ENCODE results near the gene GADD45G. TPM values are rescaled to one million over a fixed set of nuclear protein-coding genes. Genes with fewer than 3 reads are reported as not detected.

GADD45G gene
- polyA plus RNA-seq, 2 of the 4 experiments (the other 2 are of a cell fraction), result 0.15 to 0.16 TPM

- ChIA-PET POLR2A (no interaction called here), CTCF (interaction anchor here (1.0 to 11.2 kb wide), 33 partner anchors 10 to 1159 kb away, joined by 3 to 183 read pairs (median 6); no protein-coding TSS in a partner anchor)
- no peaks in the 10 kb centered on the region for H3K4me1 ChIP-seq
- no peak for DNase-seq (ENCODE audit: low read depth in 1 of 2, low spot score in 1 of 2)
- ATAC-seq, result no peak
- TF ChIP-seq CEBPB (IDR thresholded peaks at IDR 0.05) (no peak), RFX5 (IDR thresholded peaks at IDR 0.05) (no peak), CBX8 (IDR thresholded peaks at IDR 0.05) (no peak), MYC (IDR thresholded peaks at IDR 0.05; ENCODE audit: borderline replicate concordance, low read length) (no peak), MAZ (IDR thresholded peaks at IDR 0.05; ENCODE audit: borderline replicate concordance, low read depth, low read length) (no peak), NPAS2 (CRISPR knock-in tag; IDR thresholded peaks at IDR 0.05; ENCODE audit: borderline replicate concordance) (no peak), EHF (CRISPR knock-in tag; IDR thresholded peaks at IDR 0.05) (no peak), CTCF (IDR thresholded peaks at IDR 0.05) (no peak), KDM5A (IDR thresholded peaks at IDR 0.05) (no peak), CHD2 (IDR thresholded peaks at IDR 0.05; ENCODE audit: low read length, partially characterized antibody) (no peak), FOSB (CRISPR knock-in tag; IDR thresholded peaks at IDR 0.05) (no peak), REST (IDR thresholded peaks at IDR 0.05) (no peak), HMGXB4 (CRISPR knock-in tag; IDR thresholded peaks at IDR 0.05; ENCODE audit: borderline replicate concordance) (no peak), HOXB5 (CRISPR knock-in tag; IDR thresholded peaks at IDR 0.05) (no peak), SMC3 (IDR thresholded peaks at IDR 0.05) (no peak), SREBF2 (IDR thresholded peaks at IDR 0.05) (no peak), ZSCAN20 (CRISPR knock-in tag; IDR thresholded peaks at IDR 0.05) (no peak)
- H3K27ac ChIP-seq, result no peak overlapping the region
- 43% methylated on average over 13 of the region's 13 CpGs for WGBS (ENCODE audit: missing lambda C conversion rate)
- no peak overlapping the region for H3K4me3 ChIP-seq
- H3K9me3 ChIP-seq, result no peaks in the 10 kb centered on the region
- no peak for FAIRE-seq
- no peak overlapping the region for H3K4me2 ChIP-seq
Observed at GRCh38 chr9:89596937-89597555, 7.8 kb upstream of the GADD45G start.

GRCh38 chr9:89597711-89598362 lies 7.0 kb upstream of the GADD45G start:
- TF ChIP-seq CTCF (IDR thresholded peaks at IDR 0.05) (peak; percentile 91), CBX2 (IDR thresholded peaks at IDR 0.05; ENCODE audit: borderline replicate concordance, low read depth) (no peak), ESRRA (IDR thresholded peaks at IDR 0.05; ENCODE audit: borderline replicate concordance, low read length) (no peak), PHF8 (IDR thresholded peaks at IDR 0.05; ENCODE audit: borderline replicate concordance, low read depth) (no peak), SMC3 (IDR thresholded peaks at IDR 0.05) (peak; percentile 78), ZSCAN20 (CRISPR knock-in tag; IDR thresholded peaks at IDR 0.05) (no peak), MAFK (IDR thresholded peaks at IDR 0.05; ENCODE audit: partially characterized antibody) (no peak), RAD21 (conservative IDR thresholded peaks at IDR 0.05 in 1 of 2, IDR thresholded peaks at IDR 0.05 in 1 of 2) (peak; percentile 91 to 93), HEYL (CRISPR knock-in tag; IDR thresholded peaks at IDR 0.05) (no peak)
- ATAC-seq (peak; percentile 49 to 69; a peak in 4 of 6 replicates), DNase-seq (ENCODE audit: low read depth in 1 of 2, low spot score in 1 of 2) (peak; percentile 24 to 66), FAIRE-seq (peak; percentile 86)
- Histone ChIP-seq H3K27ac (no peak overlapping the region), H3K4me3 (no peak overlapping the region), H3K4me2 (no peak overlapping the region), H3K4me1 (no peaks in the 10 kb centered on the region), H3K9me3 (no peaks in the 10 kb centered on the region)
- ChIA-PET CTCF (interaction anchor here (0.6 to 11.2 kb wide), 72 partner anchors 8 to 1271 kb away, joined by 3 to 183 read pairs (median 4); no protein-coding TSS in a partner anchor), POLR2A (no interaction called here)
- 31% methylated on average over 6 of the region's 7 CpGs for WGBS (ENCODE audit: missing lambda C conversion rate)

All from A549 (cell line).